GM04504 (cell line): ENCODE results near the gene VAPA.
A peak's percentile ranks its signal among the peaks of the same experiment; 100 is the strongest.

Experiments
- DNase-seq: peaks from one replicate; pipeline ENCODE4 v3.0.0-alpha.2; 2012; ENCODE audit warnings: low read depth

The VAPA gene

DNA sequence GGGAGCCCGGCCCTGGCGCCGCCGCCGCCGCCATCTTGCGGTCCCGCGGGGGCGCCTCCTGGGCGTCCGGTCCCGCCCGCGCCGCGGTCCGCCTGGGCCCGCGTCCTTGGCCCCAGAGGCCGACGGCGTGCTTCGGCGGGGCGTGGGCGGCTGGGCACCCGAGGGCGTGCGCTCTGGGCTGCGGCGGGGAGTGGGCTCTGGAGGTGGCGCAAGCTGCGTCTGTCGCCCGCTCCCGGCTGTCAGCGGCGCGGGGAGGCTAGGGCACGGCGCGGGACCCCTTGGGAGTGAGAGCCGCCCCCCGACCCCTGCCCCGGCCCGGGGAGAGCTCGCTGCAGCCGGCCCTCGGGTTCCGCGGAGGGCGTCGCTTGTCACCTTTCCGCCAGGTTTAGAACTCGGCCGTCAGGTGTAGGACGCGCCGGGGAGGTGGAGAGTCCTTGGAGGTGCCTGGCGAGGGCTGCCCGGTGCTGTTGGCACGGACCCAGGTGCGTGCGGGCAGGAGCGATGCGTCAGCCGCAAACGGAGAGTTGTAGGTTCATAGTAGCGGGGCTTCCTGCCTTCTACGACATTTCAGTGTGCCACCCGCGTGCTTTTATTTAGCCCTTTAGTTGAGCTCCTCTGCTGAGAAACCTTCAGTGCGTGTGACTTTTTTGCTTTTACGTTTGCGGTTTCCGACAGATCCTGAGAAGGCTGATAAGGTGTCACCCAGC is 921 bp downstream of the VAPA start:
- peak; percentile 54 for DNase-seq

DNA sequence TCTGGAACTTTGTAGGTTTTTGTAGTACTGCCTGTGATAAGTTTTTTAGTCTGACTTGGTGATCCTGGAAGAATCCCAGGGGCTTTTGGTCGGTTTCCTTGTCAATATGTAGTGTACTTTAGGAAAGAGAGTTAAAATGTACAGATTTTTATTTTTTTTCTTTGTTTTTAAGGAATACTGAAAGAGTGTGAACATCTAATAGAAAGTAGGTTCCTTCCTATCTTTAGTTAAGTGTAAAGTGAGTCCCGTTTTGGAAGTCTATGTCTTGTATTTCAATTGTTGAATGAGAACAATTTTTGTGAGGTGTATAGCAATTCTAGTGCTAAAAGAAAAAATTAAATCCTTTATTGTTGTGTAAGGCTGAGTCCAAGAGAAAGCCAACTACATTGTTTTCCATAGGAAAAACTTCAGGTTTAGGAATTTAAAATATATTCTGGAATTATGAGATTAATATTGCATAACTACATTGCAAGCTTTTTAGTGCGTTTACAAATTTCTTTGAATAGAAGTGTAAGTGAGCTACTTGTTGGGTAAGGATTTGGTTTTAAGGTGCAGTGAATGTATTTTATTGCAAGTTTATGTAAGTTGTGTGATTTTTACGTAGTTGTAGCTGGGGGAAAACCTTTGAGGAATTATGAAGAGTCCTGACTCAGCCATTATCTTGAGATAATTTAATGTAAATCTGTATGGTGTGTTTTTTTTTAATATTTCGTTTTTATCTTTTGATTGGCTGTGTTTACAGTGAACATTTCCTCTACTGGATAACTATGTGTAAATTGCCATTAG is 1.7 kb downstream of the VAPA start:
- no peak for DNase-seq

DNA sequence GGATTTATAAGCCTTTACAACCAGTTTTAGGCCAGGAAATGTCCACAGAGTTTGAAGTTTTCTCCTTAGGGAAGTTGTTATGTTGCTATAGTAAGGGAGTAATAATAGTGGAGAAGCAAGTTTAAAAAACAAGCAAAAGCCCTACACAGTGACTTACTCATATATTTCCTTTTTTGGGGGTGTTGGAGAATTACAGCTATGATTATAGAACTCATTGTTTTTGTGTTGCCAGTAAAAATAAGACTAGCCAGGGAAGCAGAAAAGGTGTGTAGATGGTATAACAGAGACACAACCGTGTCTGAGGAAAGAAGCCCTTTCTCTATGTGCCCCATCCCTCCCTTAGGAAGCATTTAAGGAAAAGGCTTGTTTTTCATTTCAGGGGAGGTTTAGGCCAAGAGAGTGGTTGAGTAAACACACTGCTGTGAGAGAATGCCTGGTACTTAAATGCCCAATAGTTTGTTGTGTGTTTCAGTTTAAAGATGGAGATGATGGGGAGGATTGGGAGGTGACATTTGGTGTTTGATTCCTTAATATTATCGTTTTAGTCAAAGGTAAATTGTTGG is 2.3 kb downstream of the VAPA start:
- DNase-seq = no peak

DNA sequence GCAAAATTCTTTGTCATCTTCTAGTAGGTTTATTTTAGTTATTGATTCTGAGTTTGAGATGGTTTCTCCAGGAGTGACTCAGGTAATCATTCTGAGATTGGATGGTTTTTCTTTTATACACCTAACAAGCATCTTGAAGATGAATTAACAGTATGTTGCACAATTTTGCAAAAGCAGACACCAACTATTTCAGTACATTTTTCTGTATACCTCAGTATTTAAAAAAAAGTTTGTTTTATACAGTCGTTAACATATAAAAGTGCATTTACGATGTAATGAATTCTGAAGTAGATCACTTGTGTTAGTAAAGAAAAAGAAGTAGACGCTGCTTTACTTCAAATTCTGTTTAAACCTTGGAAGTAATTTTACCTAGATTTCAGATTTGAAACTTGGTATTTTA is 3.0 kb downstream of the VAPA start:
- no peak for DNase-seq

- no peak for DNase-seq
Measured at GRCh38 chr18:9918016-9918680, 4.3 kb downstream of the VAPA start.

DNA sequence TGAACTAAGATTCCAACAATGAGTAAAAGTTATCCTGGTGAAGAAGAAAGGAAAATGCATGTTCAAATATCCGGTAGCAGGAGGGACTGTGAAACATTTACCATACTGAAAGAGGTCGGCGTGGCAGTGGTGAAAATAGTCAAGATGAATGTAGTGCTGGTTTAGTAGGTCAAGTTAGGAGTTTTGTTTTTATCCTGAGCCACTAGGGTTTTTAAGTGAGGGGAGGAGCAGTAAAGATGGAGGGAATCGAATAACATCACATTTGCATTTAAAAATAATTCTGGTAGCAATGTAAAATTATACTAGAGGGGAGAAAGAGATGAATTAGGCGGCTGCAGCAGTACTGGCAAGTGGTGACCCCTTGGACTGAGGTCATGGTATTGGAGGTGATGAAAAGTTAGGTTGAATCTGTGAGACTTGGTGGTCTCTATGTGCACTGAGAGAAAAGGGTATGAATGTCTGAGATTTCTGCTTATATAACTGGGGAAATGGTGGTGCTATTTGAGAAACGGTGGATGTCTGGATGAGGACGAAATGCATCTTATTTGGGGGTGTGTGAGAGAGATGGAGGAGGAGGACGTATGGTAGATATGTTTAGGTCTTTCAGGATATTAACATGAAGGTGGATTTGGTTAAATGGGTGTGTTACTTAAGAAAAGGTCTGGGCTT is 5.9 kb downstream of the VAPA start:
- no peak for DNase-seq

DNA sequence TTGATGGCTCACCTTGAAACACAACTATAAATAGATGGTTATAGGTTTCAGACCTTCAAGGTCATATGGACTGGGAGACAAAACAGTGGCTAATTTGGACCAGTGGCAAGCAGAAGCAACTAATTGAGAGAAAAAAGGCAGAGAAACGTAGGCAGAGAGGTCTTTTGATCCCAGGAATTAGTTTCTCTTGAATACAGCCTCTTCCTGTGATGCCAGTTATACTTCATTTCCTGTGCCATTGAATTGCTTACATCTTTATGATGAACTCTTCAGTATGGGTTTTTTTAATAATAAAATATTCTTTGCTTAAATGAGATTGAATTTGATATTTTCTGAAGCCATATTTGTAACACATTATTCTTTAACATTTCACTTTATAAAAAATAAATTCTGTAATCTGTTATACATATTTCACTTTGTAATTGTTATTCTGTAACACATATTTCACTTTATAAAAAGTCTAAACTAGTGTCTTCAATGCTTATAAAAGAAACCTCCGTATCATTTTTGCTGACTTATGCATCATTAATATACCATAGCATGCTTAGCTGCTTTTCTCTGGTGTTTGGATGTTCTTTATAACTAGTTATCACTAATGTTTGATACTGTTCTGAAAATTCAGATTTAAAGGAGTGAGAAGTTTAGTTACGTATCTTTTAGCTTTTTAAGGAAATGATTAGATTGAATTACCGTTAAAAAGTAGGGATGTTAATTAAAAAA is 8.9 kb downstream of the VAPA start:
- DNase-seq = no peak

DNA sequence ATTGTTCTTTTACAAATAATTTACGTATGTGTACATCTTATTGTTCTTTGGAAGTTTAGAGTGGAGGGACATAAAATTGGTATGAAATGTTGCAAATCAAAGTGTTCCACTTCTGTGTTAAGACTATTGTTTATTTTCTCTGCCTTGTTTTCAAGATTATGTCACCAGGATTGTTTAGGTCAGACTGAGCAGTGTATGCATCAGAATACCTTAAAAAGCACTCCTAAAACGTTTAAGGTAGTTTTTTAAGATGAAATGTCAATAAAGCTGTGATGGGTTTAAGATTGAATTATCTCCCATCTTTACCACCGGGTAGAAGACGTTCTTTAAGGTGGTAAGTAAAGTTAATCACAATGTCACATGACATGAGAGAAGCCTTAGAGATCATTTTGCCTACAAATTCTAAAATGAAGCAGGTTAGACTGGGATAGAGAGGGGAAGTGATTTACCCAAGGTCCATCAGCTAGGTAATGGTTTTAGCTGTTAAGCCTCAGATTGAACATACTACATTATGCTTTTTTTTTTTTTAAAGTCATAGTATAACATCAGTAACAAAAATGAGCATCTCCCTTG is 10.6 kb downstream of the VAPA start:
- DNase-seq = no peak

DNA sequence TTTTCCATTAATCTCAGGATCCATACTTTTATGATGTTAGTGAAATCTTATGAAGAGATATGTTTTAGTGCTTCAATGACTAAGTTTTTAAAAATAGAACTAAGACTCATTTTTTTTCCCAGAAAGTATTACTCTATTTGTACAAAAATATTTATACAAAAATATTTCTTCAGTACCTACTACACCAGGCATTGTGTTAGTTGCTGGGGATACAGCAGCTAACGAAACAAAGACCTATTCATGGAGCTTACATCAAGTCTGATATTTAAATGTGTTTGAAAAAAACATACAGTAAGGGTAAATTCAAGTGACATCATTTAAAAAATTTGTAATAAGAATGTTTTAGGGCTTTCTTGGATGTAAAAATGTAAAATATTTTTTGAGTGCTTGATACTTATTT is 11.6 kb downstream of the VAPA start:
- no peak for DNase-seq

- no peak for DNase-seq
Measured at GRCh38 chr18:9925795-9926194, 12.0 kb downstream of the VAPA start.

DNA sequence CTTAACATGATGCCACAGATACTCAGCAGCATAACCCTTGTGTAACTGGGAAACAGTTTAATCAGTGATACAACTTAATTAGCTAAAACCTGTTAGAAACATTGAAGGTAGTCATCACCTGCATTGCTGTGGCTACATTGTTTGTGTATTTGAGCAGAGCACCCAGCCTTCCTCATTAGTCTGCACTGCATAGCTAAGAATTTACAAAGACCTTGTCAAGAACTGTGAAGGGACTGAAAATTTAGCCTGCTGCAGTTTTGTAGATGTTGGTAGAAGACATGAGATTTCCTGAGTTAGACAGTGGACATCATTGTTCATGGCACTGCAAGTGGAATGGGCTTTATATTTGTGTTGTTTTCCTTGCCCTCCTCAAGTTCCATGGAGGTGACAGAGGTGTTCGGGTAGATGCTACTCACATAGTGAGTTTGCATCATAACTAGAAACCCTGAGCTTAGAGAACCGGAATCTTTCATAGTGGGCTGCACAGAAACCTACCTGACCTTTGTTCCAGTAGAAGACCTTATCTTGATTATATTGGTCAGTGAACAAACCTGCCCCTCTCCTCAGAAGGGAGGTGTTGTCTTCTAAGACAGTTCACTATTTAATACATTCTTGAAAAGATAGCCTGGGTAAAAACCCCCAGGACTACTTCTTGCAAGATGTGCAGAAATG is 12.5 kb downstream of the VAPA start:
- DNase-seq = no peak

- no peak for DNase-seq
Measured at GRCh38 chr18:9926977-9927376, 13.2 kb downstream of the VAPA start.

DNA sequence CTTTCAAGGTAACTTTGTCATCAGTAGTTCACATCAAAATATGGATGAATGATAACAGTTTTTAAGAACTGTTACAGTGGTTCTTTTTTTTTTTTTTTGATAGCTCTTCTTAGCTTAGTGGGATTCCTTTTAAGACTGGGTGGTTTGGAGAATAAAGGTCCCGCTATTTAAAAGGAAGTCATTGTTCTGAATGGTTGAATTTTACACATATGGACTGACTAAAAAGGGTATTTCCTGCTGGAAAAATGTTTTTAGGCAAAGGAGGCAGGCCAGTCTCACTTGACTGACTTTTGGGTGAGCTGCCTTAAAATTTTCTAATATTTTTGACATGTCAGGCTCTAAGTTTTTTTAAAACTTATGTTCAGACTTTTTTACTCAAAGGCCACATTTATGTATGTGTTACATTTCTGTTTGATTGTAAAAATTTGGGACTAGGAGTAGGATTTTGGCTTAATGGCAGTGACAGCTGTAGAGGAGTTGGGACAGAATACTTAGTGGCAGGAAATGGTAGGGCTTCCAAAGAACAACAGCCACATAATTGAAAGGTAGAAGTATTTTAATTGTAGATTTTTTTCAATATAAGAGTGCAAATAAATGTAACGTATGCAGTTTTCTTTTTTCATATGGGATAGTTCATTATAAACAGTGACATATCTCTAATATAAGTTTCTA is 13.7 kb downstream of the VAPA start:
- DNase-seq = no peak

- DNase-seq = no peak
Measured at GRCh38 chr18:9928646-9929259, 14.9 kb downstream of the VAPA start.

DNA sequence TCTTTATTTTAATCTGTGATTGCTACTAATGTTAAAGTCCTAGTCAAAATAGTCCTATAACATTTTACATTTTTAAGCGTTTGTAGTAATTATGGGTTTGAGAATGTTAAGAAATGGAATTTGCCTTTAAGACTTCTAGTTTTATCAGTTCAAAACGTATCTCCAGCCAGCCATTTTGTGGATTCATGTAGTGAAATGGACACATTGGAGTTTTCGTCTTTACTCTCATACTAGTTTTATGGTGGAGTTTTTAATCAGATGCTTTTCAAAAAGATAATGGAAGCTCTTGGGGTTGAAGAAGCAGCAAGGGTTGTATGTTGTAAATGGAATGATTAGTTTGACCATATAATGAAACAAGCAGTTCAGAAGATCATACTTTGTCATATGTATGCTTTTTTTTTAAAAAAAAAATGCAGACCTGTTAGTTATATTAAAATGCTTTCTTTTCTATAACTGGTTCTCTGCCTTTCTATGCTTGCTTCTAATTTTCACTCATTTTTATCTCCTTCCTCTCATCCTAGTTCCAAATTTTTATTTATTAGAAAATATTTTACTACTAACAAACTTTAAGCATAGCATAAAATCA is 16.6 kb downstream of the VAPA start:
- no peak for DNase-seq

DNA sequence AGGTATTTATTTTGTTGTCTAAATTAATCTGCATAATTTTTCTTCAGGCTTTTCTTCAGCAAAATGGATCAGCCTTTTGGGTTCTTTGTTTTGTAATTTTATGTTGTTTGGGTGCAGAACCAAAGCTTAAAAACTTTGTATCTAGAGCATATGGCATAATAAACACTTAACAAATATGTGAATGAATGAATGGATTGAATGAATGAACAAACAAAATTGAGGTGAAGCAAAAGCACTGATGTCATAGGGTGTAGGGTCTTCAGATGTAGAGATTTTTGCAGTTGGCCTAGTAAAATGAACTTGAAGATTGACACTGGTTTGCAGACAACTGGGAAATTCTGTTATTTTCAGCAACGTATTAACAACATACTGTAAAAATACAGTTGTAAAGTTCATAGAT is 17.3 kb downstream of the VAPA start:
- no peak for DNase-seq

DNA sequence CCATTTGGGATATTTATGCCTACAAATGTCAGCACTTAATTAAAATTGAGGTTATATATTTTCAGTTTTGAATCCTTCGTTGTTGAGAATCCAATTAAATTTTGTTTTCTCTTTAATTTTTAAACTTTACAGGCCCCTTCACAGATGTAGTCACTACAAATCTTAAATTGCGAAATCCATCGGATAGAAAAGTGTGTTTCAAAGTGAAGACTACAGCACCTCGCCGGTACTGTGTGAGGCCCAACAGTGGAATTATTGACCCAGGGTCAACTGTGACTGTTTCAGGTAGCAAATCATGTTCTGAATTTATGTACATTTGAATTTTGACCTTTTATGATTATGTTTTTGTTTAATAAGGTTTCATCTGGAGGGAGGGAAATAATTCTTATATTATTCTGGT is 17.9 kb downstream of the VAPA start:
- no peak for DNase-seq

- no peak for DNase-seq
Measured at GRCh38 chr18:9933865-9934264, 20.0 kb downstream of the VAPA start.

DNA sequence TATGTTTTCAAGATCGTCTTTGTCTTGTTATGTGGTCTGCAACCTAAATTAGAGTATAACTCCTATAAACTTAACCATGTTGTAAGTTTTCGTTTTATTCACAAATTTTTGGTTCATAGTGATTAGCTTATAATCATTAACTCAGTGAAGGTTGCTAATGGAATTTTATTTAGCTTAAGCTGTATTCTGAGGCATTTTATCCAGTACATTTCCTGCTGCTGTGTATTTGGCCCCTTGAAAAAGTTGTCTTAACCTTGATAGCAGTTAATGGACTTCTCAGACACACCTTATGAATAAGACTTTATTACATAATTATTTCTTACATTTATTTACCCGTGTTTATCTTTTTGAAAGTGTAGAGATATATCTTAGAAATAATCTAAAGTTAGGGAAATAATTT is 20.5 kb downstream of the VAPA start:
- DNase-seq = no peak
